ENCODE data around the gene FAM135A. TPM values are rescaled to one million over a fixed set of nuclear protein-coding genes. Genes with fewer than 3 reads are reported as not detected.

FAM135A gene
- total and polyA plus RNA-seq, 2 experiments from 2014 or later = 35.2 to 68.7 TPM

DNA sequence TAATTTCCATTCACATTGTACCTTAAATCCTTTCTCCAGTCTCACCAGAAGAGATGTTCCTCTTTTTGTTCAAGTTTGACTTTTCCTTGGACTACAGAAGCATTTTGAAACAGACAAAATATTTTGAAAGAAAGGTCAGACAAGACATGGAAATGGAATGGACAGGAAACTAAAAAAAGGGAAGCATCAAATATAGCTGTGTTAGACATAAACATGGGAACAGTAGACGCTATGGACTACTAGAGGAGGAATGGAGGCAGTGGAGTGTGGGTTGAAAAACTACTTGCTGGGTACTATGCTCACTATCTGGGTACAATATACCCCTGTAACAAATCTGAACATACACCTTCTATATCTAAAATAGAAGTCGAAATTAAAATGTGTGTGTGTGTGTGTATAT lies 4.1 kb upstream of the FAM135A start:
- TF ChIP-seq POLR2AphosphoS5 (IDR thresholded peaks at IDR 0.05; ENCODE audit: low read depth) (no peak), NANOG (IDR thresholded peaks at IDR 0.05; ENCODE audit: borderline replicate concordance) (no peak), CTCF (conservative IDR thresholded peaks at IDR 0.05; ENCODE audit: low read depth in 2 of 2) (no peak), STAT1 (IDR thresholded peaks at IDR 0.05; ENCODE audit: unreplicated experiment) (no peak), CREB1 (CRISPR knock-in tag; IDR thresholded peaks at IDR 0.05; ENCODE audit: low read depth) (no peak), EZH2 (IDR thresholded peaks at IDR 0.05; ENCODE audit: low read depth, unreplicated experiment) (no peak), ZNF462 (CRISPR knock-in tag; IDR thresholded peaks at IDR 0.05) (no peak), ZNF331 (CRISPR knock-in tag; IDR thresholded peaks at IDR 0.05; ENCODE audit: low read depth) (no peak), ZNF114 (CRISPR knock-in tag; IDR thresholded peaks at IDR 0.05) (no peak), EZH2phosphoT487 (IDR thresholded peaks at IDR 0.05; ENCODE audit: unreplicated experiment) (no peak), JUNB (IDR thresholded peaks at IDR 0.05; ENCODE audit: unreplicated experiment) (no peak), ETS1 (IDR thresholded peaks at IDR 0.05) (no peak)
- TF ChIP-seq, protein P1, sequence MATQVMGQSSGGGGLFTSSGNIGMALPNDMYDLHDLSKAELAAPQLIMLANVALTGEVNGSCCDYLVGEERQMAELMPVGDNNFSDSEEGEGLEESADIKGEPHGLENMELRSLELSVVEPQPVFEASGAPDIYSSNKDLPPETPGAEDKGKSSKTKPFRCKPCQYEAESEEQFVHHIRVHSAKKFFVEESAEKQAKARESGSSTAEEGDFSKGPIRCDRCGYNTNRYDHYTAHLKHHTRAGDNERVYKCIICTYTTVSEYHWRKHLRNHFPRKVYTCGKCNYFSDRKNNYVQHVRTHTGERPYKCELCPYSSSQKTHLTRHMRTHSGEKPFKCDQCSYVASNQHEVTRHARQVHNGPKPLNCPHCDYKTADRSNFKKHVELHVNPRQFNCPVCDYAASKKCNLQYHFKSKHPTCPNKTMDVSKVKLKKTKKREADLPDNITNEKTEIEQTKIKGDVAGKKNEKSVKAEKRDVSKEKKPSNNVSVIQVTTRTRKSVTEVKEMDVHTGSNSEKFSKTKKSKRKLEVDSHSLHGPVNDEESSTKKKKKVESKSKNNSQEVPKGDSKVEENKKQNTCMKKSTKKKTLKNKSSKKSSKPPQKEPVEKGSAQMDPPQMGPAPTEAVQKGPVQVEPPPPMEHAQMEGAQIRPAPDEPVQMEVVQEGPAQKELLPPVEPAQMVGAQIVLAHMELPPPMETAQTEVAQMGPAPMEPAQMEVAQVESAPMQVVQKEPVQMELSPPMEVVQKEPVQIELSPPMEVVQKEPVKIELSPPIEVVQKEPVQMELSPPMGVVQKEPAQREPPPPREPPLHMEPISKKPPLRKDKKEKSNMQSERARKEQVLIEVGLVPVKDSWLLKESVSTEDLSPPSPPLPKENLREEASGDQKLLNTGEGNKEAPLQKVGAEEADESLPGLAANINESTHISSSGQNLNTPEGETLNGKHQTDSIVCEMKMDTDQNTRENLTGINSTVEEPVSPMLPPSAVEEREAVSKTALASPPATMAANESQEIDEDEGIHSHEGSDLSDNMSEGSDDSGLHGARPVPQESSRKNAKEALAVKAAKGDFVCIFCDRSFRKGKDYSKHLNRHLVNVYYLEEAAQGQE (IDR thresholded peaks at IDR 0.05; ENCODE audit: unreplicated experiment) = no peak
- Histone ChIP-seq H3K27ac (ENCODE audit: low read depth) (no peak overlapping the region), H3K9me2 (ENCODE audit: insufficient read depth) (no peaks in the 10 kb centered on the region), H2AFZ (no peak overlapping the region), H4K20me1 (replicated peaks; ENCODE audit: insufficient read depth) (no peaks in the 10 kb centered on the region), H3K4me2 (no peak overlapping the region), H3K79me2 (replicated peaks; ENCODE audit: insufficient read depth) (peaks cover 9% of the 10 kb centered on the region), H3K4me1 (ENCODE audit: insufficient read depth) (no peaks in the 10 kb centered on the region), H3K27me3 (ENCODE audit: insufficient read depth) (no peaks in the 10 kb centered on the region), H3K4me3 (no peak overlapping the region), H3K36me3 (ENCODE audit: insufficient read depth) (no peaks in the 10 kb centered on the region), H3F3A (replicated peaks; ENCODE audit: low read depth) (no peaks in the 10 kb centered on the region)
- DNase-seq (ENCODE audit: low spot score) (no peak), ATAC-seq (no peak)
- no peak overlapping the region for H3K27ac Mint-ChIP-seq
- no peaks in the 10 kb centered on the region for H3K9me3 Mint-ChIP-seq
- H3K36me3 Mint-ChIP-seq (ENCODE audit: low read depth) = peaks cover 4% of the 10 kb centered on the region; the same call in 1 of the 3 replicates
- H3K4me3 Mint-ChIP-seq = no peak overlapping the region
- peaks cover 13% of the 10 kb centered on the region for H3K27me3 Mint-ChIP-seq (ENCODE audit: insufficient read depth, low read depth, poor library complexity)
- peaks cover 7% of the 10 kb centered on the region; the same call in 2 of the 3 replicates for H3K4me1 Mint-ChIP-seq
